Activated CD4-positive, alpha-beta T cell treated with anti-CD3 and anti-CD28 coated beads for 48 hours (primary cell): Measurements from ENCODE around the gene POTEB2.
"Not testable (repeated sequence)": the region's sequence is repeated elsewhere in the genome, so short reads cannot be mapped to it uniquely, and the experiment has no call there.

Source experiments
- DNase-seq: peaks from one replicate; pipeline ENCODE4 v3.0.0-alpha.2; 2020

Gene POTEB2

GRCh38 chr15:20866214-20866613 is at the start of gene POTEB2:
Gene POTEB2, minus strand, starts transcription at chr15:20866314. Its CDS starts 33 bp downstream, at chr15:20866281.
- DNase-seq, result not testable (repeated sequence)

DNA sequence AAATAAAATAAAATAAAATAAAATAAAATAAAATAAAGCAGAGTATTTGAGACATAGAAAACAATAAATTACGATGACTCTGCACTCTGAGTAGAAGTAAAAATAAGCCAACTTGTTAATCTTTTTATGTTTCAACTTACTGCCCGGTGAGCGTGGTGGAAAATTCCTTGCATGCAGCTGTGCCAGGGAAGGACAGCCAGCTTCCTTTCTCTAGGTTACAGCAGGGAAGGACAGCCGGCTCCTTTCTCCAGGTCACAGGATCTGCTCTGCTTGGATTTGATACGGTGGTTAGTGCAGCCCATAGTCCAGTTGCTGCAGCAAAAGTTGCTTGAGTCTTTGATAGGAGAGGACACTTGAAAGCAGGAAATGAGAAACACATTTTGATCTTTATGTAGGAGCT is 13.8 kb upstream of the POTEB2 start:
- DNase-seq, result not testable (repeated sequence)

- DNase-seq, result not testable (repeated sequence)
These were observed 12.3 kb upstream of the POTEB2 start for GRCh38 chr15:20878464-20878863.

GRCh38 chr15:20877819-20878218 is 11.7 kb upstream of the POTEB2 start:
- DNase-seq, result not testable (repeated sequence)
